Activated naive CD4-positive, alpha-beta T cell treated with anti-CD3 and anti-CD28 coated beads, Interleukin-2, amount 10 ng/mL, durations not matched to agents 5 hours and 36 hours (primary cell): ENCODE results near the gene PSMG3. TPM values are rescaled to one million over a fixed set of nuclear protein-coding genes. Genes with fewer than 3 reads are reported as not detected.

Source experiments
- total RNA-seq, 2 experiments: library from RNA; stranded (reverse); gene quantifications; one replicate each; pipeline ENCODE4 v1.2.3, GENCODE V29; 2021

The PSMG3 gene, protein sequence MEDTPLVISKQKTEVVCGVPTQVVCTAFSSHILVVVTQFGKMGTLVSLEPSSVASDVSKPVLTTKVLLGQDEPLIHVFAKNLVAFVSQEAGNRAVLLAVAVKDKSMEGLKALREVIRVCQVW
- 10 to 100 TPM; 24.5 to 26.2 TPM for total RNA-seq

DNA sequence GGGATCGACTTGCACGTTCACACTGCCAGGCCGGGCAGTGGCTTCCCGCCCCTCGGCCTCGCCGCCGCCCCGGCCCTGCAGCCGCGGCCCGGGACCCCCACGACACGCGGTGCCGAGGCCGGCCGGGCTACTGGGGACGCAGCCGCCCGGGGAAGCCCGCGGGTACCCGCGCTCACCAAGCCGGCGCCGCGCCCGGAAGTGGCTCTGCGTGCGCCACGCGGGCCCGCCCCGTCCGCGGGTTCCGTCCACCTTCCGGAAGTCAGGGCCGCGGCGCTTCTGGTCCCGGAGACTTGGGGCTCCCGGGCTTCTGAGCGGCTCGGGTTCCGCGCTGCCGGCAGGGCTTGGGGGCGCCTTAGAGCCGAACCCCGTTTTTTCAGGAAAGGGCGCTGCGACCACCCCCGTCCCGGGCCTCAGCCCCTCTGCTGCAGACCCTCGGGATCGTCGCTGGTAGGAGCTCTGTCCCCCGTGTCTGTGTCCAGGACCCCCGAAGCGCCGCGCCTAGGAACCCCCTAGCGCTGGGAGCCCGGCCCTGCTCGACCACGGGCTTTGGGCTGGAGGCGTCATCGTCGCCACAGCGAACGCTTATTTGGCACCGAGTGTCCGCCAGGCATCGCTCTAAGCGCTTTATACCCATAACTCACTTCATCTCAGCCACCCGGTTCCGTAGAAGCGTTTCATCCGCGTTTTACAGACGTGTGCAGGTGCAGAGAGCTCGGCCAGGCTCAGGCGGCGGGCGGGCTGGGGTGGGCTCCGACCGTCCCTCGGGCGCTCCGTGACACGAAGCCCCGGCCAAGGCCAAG lies at the start of gene PSMG3:
Gene PSMG3 (minus strand): TSS at position 200 of the 800 bp plus-strand sequence. CDS start 693 bp downstream, outside the sequence.

DNA sequence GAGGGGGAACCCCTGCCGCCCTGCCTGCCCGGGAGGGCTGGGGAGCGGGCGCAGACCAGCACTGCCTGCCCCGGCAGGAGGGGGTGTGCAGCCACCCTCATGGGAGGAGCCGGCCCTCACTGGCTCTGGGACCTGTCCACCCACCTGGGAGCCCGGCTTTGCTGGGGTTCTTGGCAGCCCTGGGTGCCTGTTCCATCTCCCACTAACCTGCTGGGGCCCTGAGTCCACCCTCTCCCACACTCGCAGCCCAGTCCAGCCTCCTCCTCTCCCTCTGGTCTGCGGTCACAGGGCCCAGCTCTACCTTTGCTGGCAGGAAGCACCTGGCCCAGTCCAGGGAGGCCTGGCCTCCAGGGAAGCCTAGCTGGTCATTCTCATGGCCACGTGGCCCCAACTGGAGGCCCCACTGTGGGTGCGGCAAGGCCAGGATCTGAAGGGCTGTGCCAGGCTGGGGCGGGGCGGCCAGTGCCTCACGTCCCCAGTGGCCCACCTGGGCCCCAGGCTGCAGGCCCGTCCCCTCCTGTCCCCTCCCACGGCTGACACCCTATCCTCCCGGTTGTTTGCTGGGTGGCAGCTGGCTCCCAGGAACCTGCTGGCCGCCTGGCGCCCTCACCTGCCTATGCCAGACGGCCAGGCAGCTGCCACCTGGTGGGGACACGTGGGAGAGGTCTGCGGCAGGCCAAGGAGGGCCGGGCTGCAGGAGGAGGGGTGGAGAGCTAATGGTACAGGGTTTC lies 13.9 kb downstream of the PSMG3 start, which contains the start of gene TMEM184A:
Gene TMEM184A (minus strand): TSS at position 393 of the 731 bp plus-strand sequence. CDS start 721 bp downstream, outside the sequence.

Other genes starting within 250 kb of the PSMG3 start
- 1 to 10 TPM; 2.0 TPM for gene MICALL2, start 110.6 kb downstream of the PSMG3 start, total RNA-seq
- gene INTS1, start 65.6 kb downstream of the PSMG3 start, total RNA-seq = 10 to 100 TPM; 88.2 to 88.4 TPM
- 10 to 100 TPM; 31.0 to 33.6 TPM for gene MAFK, start 39.3 kb downstream of the PSMG3 start, total RNA-seq
- gene TMEM184A, start 13.8 kb downstream of the PSMG3 start, total RNA-seq = not detected
- gene ELFN1, start 100.2 kb upstream of the PSMG3 start, total RNA-seq = under 1 TPM in 1 of 2 experiments, not detected in 1; 0.05 TPM